HAP-1 (cell line): ENCODE results near the gene MS4A10.

Experiments
- DNase-seq, 2 experiments: peaks; one replicate each; pipeline ENCODE4 v3.0.0-alpha.2; 2016 to 2020; ENCODE audit warnings: low spot score in 2 of 2
- H3K27me3 ChIP-seq: fragments of 250-450 bp; sonication (Bioruptor Pico); 2 replicates; pipeline ENCODE4 v1.5.1; 2020; ENCODE audit warnings: low read depth, mild to moderate bottlenecking, moderate library complexity
- H3K36me3 ChIP-seq: fragments of 250-450 bp; sonication (Bioruptor Pico); replicated peaks from 2 replicates; pipeline ENCODE4 v1.5.1; 2020; ENCODE audit warnings: mild to moderate bottlenecking
- H3K4me1 ChIP-seq: fragments of 250-450 bp; sonication (Bioruptor Pico); 2 replicates; pipeline ENCODE4 v1.5.1; 2020; ENCODE audit warnings: mild to moderate bottlenecking
- H3K4me3 ChIP-seq: fragments of 250-450 bp; sonication (Bioruptor Pico); 2 replicates; pipeline ENCODE4 v1.5.1; 2020; ENCODE audit warnings: mild to moderate bottlenecking, moderate library complexity
- H3K9me3 ChIP-seq: fragments of 250-450 bp; sonication (Bioruptor Pico); 2 replicates; pipeline ENCODE4 v1.5.1; 2020; ENCODE audit warnings: mild to moderate bottlenecking, moderate library complexity
- in situ Hi-C: fragments of 300-500 bp; cut with MboI; formaldehyde crosslinking; loops from 3 replicates; pipeline ENCODE4 v1.14.3; 2020; ENCODE audit warnings: low sequenced_read_pairs, inconsistent platforms, mixed read lengths

Gene MS4A10

GRCh38 chr11:60771879-60772525 lies 13.1 kb upstream of the MS4A10 start:
- in situ Hi-C loops = loop anchor here (10.0 kb wide), 1 partner anchor 123 kb away; no protein-coding TSS in a partner anchor
- Histone ChIP-seq H3K9me3 (no peaks in the 10 kb centered on the region), H3K4me3 (no peak overlapping the region), H3K4me1 (no peaks in the 10 kb centered on the region), H3K36me3 (no peaks in the 10 kb centered on the region), H3K27me3 (no peaks in the 10 kb centered on the region)
- no peak for DNase-seq

GRCh38 chr11:60772666-60773065 lies 12.5 kb upstream of the MS4A10 start:
- H3K27me3 ChIP-seq = no peaks in the 10 kb centered on the region
- H3K4me1 ChIP-seq = no peaks in the 10 kb centered on the region
- no peak overlapping the region for H3K4me3 ChIP-seq
- H3K36me3 ChIP-seq = no peaks in the 10 kb centered on the region
- H3K9me3 ChIP-seq = no peaks in the 10 kb centered on the region
- DNase-seq = no peak
- in situ Hi-C loops = loop anchor here (10.0 kb wide), 1 partner anchor 122 kb away; no protein-coding TSS in a partner anchor

- no peaks in the 10 kb centered on the region for H3K9me3 ChIP-seq
- no peak overlapping the region for H3K4me3 ChIP-seq
- DNase-seq = no peak
- H3K4me1 ChIP-seq = no peaks in the 10 kb centered on the region
- no peaks in the 10 kb centered on the region for H3K36me3 ChIP-seq
- H3K27me3 ChIP-seq = no peaks in the 10 kb centered on the region
- in situ Hi-C loops = loop anchor here (10.0 kb wide), 1 partner anchor 120 kb away; no protein-coding TSS in a partner anchor
Observed at GRCh38 chr11:60774726-60775125, 10.4 kb upstream of the MS4A10 start.

- no peaks in the 10 kb centered on the region for H3K9me3 ChIP-seq
- DNase-seq = peak; percentile 84 to 90
- in situ Hi-C loops = loop anchor here (10.0 kb wide), 1 partner anchor 119 kb away; no protein-coding TSS in a partner anchor
- no peak overlapping the region for H3K4me3 ChIP-seq
- H3K27me3 ChIP-seq = no peaks in the 10 kb centered on the region
- H3K4me1 ChIP-seq = no peaks in the 10 kb centered on the region
- H3K36me3 ChIP-seq = no peaks in the 10 kb centered on the region
Observed at GRCh38 chr11:60775420-60775961, 9.6 kb upstream of the MS4A10 start.

GRCh38 chr11:60776167-60776566 lies 9.0 kb upstream of the MS4A10 start:
- no peaks in the 10 kb centered on the region for H3K27me3 ChIP-seq
- no peaks in the 10 kb centered on the region for H3K36me3 ChIP-seq
- no peak overlapping the region for H3K4me3 ChIP-seq
- no peaks in the 10 kb centered on the region for H3K4me1 ChIP-seq
- no peak for DNase-seq
- no peaks in the 10 kb centered on the region for H3K9me3 ChIP-seq
- in situ Hi-C loops = loop anchor here (10.0 kb wide), 1 partner anchor 119 kb away; no protein-coding TSS in a partner anchor

- no peak for DNase-seq
- no peaks in the 10 kb centered on the region for H3K9me3 ChIP-seq
- in situ Hi-C loops = loop anchor here (10.0 kb wide), 1 partner anchor 118 kb away; no protein-coding TSS in a partner anchor
- H3K36me3 ChIP-seq = no peaks in the 10 kb centered on the region
- no peak overlapping the region for H3K4me3 ChIP-seq
- no peaks in the 10 kb centered on the region for H3K27me3 ChIP-seq
- H3K4me1 ChIP-seq = no peaks in the 10 kb centered on the region
Observed at GRCh38 chr11:60777106-60777505, 8.0 kb upstream of the MS4A10 start.

- no peaks in the 10 kb centered on the region for H3K9me3 ChIP-seq
- H3K27me3 ChIP-seq = no peaks in the 10 kb centered on the region
- H3K4me1 ChIP-seq = no peaks in the 10 kb centered on the region
- DNase-seq = no peak
- no peak overlapping the region for H3K4me3 ChIP-seq
- in situ Hi-C loops = loop anchor here (10.0 kb wide), 1 partner anchor 117 kb away; no protein-coding TSS in a partner anchor
- no peaks in the 10 kb centered on the region for H3K36me3 ChIP-seq
Observed at GRCh38 chr11:60777572-60777971, 7.6 kb upstream of the MS4A10 start.

GRCh38 chr11:60780065-60780464 lies 5.1 kb upstream of the MS4A10 start:
- Histone ChIP-seq H3K36me3 (no peaks in the 10 kb centered on the region), H3K9me3 (no peaks in the 10 kb centered on the region), H3K27me3 (no peaks in the 10 kb centered on the region), H3K4me3 (no peak overlapping the region), H3K4me1 (no peaks in the 10 kb centered on the region)
- DNase-seq = no peak
- in situ Hi-C loops = no loop called here

GRCh38 chr11:60780774-60781173 lies 4.4 kb upstream of the MS4A10 start:
- in situ Hi-C loops = no loop called here
- DNase-seq = no peak
- H3K4me3 ChIP-seq = no peak overlapping the region
- no peaks in the 10 kb centered on the region for H3K4me1 ChIP-seq
- no peaks in the 10 kb centered on the region for H3K36me3 ChIP-seq
- H3K9me3 ChIP-seq = no peaks in the 10 kb centered on the region
- no peaks in the 10 kb centered on the region for H3K27me3 ChIP-seq

GRCh38 chr11:60781286-60781980 lies 3.7 kb upstream of the MS4A10 start:
- no peak for DNase-seq
- Histone ChIP-seq H3K36me3 (no peaks in the 10 kb centered on the region), H3K9me3 (no peaks in the 10 kb centered on the region), H3K27me3 (no peaks in the 10 kb centered on the region), H3K4me1 (no peaks in the 10 kb centered on the region), H3K4me3 (no peak overlapping the region)
- in situ Hi-C loops = no loop called here

- no peaks in the 10 kb centered on the region for H3K27me3 ChIP-seq
- no peaks in the 10 kb centered on the region for H3K36me3 ChIP-seq
- DNase-seq = no peak
- in situ Hi-C loops = no loop called here
- no peaks in the 10 kb centered on the region for H3K9me3 ChIP-seq
- H3K4me1 ChIP-seq = no peaks in the 10 kb centered on the region
- H3K4me3 ChIP-seq = no peak overlapping the region
Observed at GRCh38 chr11:60781981-60782316, 3.2 kb upstream of the MS4A10 start.

GRCh38 chr11:60782393-60783140 lies 2.6 kb upstream of the MS4A10 start:
- no peak for DNase-seq
- no peak overlapping the region for H3K4me3 ChIP-seq
- in situ Hi-C loops = no loop called here
- H3K9me3 ChIP-seq = no peaks in the 10 kb centered on the region
- H3K27me3 ChIP-seq = no peaks in the 10 kb centered on the region
- no peaks in the 10 kb centered on the region for H3K36me3 ChIP-seq
- no peaks in the 10 kb centered on the region for H3K4me1 ChIP-seq

GRCh38 chr11:60783141-60783484 lies 2.0 kb upstream of the MS4A10 start:
- H3K27me3 ChIP-seq = no peaks in the 10 kb centered on the region
- H3K4me1 ChIP-seq = no peaks in the 10 kb centered on the region
- no peaks in the 10 kb centered on the region for H3K36me3 ChIP-seq
- no peaks in the 10 kb centered on the region for H3K9me3 ChIP-seq
- no peak overlapping the region for H3K4me3 ChIP-seq
- DNase-seq = no peak
- in situ Hi-C loops = no loop called here

- Histone ChIP-seq H3K9me3 (no peaks in the 10 kb centered on the region), H3K36me3 (no peaks in the 10 kb centered on the region), H3K4me3 (no peak overlapping the region), H3K27me3 (no peaks in the 10 kb centered on the region), H3K4me1 (no peaks in the 10 kb centered on the region)
- no peak for DNase-seq
- in situ Hi-C loops = no loop called here
Observed at GRCh38 chr11:60783911-60784310, 1.2 kb upstream of the MS4A10 start.
